Ovary (tissue), 9 donors: Measurements from ENCODE around the gene PALD1. TPM values are rescaled to one million over a fixed set of nuclear protein-coding genes. Genes with fewer than 3 reads are reported as not detected.

Source experiments
- DNase-seq, 5 donors: peaks; one replicate each; pipeline ENCODE4 v3.0.0-alpha.2; 2019 to 2020
- H3K27ac ChIP-seq, 2 donors: fragments of 200-600 bp; one replicate each; pipeline versions ENCODE4 v1.5.1 to v1.8.0; 2019 to 2022
- H3K27me3 ChIP-seq: fragments of 200-600 bp; one replicate; pipeline ENCODE4 v1.8.0; 2022
- H3K36me3 ChIP-seq: fragments of 200-600 bp; sonication (generic); one replicate; pipeline ENCODE4 v1.5.1; 2019
- H3K4me1 ChIP-seq: one replicate; pipeline ENCODE4 v1.8.1; 2013; ENCODE audit warnings: mild to moderate bottlenecking, moderate library complexity; ENCODE audit not compliant: insufficient read depth
- H3K4me3 ChIP-seq: fragments of 200-600 bp; sonication (generic); one replicate; pipeline ENCODE4 v1.5.1; 2017
- H3K9me3 ChIP-seq, 2 donors: fragments of 200-600 bp in 1 of 2; sonication (generic) in 1 of 2; one replicate each; pipeline versions ENCODE4 v1.5.1 to v1.8.1; 2013 to 2019; ENCODE audit warnings: mild to moderate bottlenecking in 1 of 2, moderate library complexity in 1 of 2
- EP300 ChIP-seq: sonication (generic); formaldehyde crosslinking; IDR thresholded peaks from one replicate; pipeline ENCODE4 v1.6.1; 2017; ENCODE audit warnings: antibody characterized with exemption
- POLR2A ChIP-seq: fragments of 450-650 bp; IDR thresholded peaks from one replicate; pipeline ENCODE4 v1.6.1; 2017; ENCODE audit warnings: antibody characterized with exemption, mild to moderate bottlenecking, moderate library complexity
- WGBS, 3 donors: extraction: QIAGEN DNeasy Blood & Tissue Kit in 1 of 3; methylation state at CpG; one replicate each; pipeline versions ENCODE4 v1.1.5 to v1.1.7; 2013 to 2017; 5-methylcytosine and 5-hydroxymethylcytosine counted together
- intact Hi-C, 4 donors: fragments of 100-400 bp; cut with DNase I; formaldehyde crosslinking; loops; one replicate each; pipeline versions ENCODE4 v1.11.0 to v1.15.1; 2022 to 2023
- polyA plus RNA-seq, 2 donors: library from polyadenylated mRNA; stranded (reverse); fragments of 200-250 nt in 1 of 2; fragments of 350-450 nt in 1 of 2; fragmentation: Illumina TruSeq in 1 of 2; extraction: RNeasy Lipid Tissue Mini Kit (QIAGEN cat#74804) in 1 of 2; gene quantifications; one replicate each; pipeline ENCODE4 v1.2.3, GENCODE V29; 2013 to 2014
- total RNA-seq, 7 donors: library from RNA; depleted of rRNA in 2 of 7; stranded (reverse); fragments of >200 nt in 2 of 7; fragmentation: NEBNext Ultra II Directional in 3 of 7; extraction: Animal tissue kit (Norgen Biotek cat#: 25700) in 3 of 7; gene quantifications; one replicate each; pipeline versions ENCODE4 v1.1.0 to v1.2.4, GENCODE V29; 2016 to 2023
- TF ChIP-seq, protein P1 (sequence below), 3 donors: fragments of 450-650 bp in 2 of 3; fragments of 200-600 bp in 1 of 3; IDR thresholded peaks; one replicate each; pipeline versions ENCODE4 v1.5.1 to v1.8.0; 2016 to 2022; ENCODE audit warnings: antibody characterized with exemption in 3 of 3, mild to moderate bottlenecking in 1 of 3
- donor health status: DM: no; HTN: no; CAD: no; lungs with moderate emphysema.
- donor health status: DM: no; HTN: no; CAD: no.
- donor health status: Bipolar disorder and iron deficiency.
- donor health status: DM: yes; HTN: yes; CAD: no.
- donor health status: DM: no; HTN: no; CAD: no.
- donor health status: DM: yes; HTN: yes; CAD: no.

PALD1 gene
- total and polyA plus RNA-seq, 9 donors, result 2.2 to 10.5 (median 6.8) TPM

DNA sequence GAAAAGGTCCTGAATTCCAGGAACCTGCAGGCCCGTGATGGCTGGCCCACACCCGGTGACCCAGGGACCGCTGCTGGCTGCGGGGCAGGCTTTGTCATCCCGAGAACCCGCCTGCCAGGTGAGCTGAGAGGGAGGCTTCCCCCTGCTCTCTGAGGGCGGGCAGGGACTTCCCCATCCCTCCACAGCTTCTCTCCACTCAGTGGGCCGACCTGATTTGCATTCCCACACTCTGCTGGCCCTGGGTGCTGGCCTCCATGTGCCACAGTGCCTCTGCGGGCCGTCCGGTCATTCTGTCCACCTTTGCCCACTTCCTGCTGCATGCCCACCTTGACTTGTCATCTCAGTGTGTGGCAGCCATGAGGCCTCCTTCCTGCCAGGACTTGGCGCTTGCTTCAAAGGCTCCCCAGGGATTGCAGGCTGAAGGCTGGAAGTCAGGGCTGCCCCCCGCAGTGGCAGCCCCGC is 35.3 kb downstream of the PALD1 start:
- no peak for DNase-seq
- Histone ChIP-seq H3K4me1 (peaks cover 36% of the 10 kb centered on the region), H3K36me3 (no peaks in the 10 kb centered on the region), H3K4me3 (no peak overlapping the region), H3K27ac (no peak overlapping the region), H3K27me3 (no peaks in the 10 kb centered on the region), H3K9me3 (no peaks in the 10 kb centered on the region)
- intact Hi-C loops, result no loop called here
- WGBS, 3 donors, result 82 to 85% (median 83%) methylated on average over 14 of the region's 14 CpGs
- TF ChIP-seq, protein P1, sequence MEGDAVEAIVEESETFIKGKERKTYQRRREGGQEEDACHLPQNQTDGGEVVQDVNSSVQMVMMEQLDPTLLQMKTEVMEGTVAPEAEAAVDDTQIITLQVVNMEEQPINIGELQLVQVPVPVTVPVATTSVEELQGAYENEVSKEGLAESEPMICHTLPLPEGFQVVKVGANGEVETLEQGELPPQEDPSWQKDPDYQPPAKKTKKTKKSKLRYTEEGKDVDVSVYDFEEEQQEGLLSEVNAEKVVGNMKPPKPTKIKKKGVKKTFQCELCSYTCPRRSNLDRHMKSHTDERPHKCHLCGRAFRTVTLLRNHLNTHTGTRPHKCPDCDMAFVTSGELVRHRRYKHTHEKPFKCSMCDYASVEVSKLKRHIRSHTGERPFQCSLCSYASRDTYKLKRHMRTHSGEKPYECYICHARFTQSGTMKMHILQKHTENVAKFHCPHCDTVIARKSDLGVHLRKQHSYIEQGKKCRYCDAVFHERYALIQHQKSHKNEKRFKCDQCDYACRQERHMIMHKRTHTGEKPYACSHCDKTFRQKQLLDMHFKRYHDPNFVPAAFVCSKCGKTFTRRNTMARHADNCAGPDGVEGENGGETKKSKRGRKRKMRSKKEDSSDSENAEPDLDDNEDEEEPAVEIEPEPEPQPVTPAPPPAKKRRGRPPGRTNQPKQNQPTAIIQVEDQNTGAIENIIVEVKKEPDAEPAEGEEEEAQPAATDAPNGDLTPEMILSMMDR (IDR thresholded peaks at IDR 0.05), result no peak
- no peak for TF ChIP-seq POLR2A
- TF ChIP-seq EP300, result no peak

DNA sequence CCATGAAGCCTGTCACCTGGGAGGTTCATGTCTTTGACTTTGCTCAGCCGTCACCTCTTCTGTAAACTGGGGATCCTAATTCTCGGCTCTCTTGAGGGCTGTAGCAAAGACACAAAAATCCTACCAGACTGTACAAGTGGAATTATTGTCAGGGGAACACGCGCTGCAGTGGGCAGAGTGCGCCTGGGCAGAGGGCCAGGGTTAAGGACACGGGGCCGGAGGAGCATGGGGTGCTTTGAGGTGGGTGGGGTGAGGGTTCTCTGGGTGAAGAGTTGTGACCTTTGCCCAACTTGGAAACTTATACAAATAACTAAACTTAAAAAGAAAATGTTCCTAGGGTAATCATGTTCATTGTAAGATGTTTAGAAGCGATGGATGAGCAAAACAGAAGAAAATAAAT is 36.0 kb downstream of the PALD1 start:
- no peak for DNase-seq
- no peaks in the 10 kb centered on the region for H3K36me3 ChIP-seq
- H3K9me3 ChIP-seq, result no peaks in the 10 kb centered on the region
- H3K27ac ChIP-seq, result no peak overlapping the region
- H3K4me1 ChIP-seq, result peaks cover 29% of the 10 kb centered on the region
- no peak overlapping the region for H3K4me3 ChIP-seq
- TF ChIP-seq, protein P1 (IDR thresholded peaks at IDR 0.05), result no peak
- no peak for TF ChIP-seq EP300
- no peak for TF ChIP-seq POLR2A
- no peaks in the 10 kb centered on the region for H3K27me3 ChIP-seq
- intact Hi-C loops, result no loop called here
- WGBS, 3 donors, result 71 to 73% (median 71%) methylated on average over 8 of the region's 8 CpGs

DNA sequence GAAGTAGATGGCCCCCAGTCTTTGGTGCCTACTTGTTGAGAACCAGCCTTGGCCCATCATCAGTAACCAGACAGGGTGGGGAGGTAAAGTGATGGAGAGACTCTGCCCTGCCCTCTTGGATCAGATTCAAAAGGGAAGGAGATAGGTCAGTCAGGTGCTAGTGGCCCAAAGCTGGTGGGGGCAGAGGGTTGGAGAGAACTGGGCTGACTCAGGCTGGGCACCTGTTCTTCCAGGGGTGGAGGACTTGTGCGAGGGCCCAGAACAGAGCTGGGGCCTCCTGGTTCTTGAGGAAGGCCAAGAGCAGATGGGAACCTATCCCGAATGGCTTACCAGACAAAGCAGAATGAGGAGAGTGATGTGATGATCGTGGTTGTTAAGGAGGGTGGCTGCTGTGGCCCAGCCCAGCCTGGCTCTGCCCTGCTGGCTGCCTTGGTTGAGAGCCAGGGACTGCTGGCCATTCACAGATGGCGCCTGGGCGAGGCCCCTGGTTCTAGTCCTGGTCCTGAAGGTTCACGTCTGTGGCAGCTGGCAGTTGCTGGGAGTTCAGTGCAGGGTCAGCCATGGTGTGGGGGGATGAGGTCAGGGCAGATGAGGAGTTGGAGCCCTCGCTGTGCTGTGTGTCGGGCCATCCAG is 36.6 kb downstream of the PALD1 start:
- no peak overlapping the region for H3K27ac ChIP-seq
- intact Hi-C loops, result no loop called here

DNA sequence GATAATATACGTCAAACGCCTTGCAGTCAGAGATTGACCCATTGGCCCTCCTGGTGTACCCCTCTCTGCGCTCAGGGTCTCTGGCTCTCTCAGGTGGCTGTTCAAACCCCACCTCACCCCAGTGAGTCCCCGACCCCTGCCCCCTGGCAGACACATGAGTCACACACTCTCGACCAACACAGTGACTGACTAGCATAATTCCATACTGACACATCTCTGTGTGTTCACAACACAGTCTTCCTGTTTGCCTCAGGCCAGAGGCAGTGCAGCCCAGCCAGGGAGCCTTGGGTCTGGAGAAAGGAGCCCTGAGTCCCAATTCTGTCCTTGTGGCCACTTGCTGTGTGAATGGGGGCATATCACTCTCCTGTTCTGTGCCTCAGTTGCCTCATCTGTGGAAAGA is 40.1 kb downstream of the PALD1 start:
- H3K27ac ChIP-seq, result no peak overlapping the region
- TF ChIP-seq, protein P1 (IDR thresholded peaks at IDR 0.05), result no peak
- TF ChIP-seq POLR2A, result no peak
- no peak for TF ChIP-seq EP300
- H3K9me3 ChIP-seq, result no peaks in the 10 kb centered on the region
- DNase-seq, result no peak
- H3K36me3 ChIP-seq, result no peaks in the 10 kb centered on the region
- peaks cover 18% of the 10 kb centered on the region for H3K4me1 ChIP-seq
- H3K27me3 ChIP-seq, result no peaks in the 10 kb centered on the region
- no peak overlapping the region for H3K4me3 ChIP-seq
- 88 to 94% (median 92%) methylated on average over 5 of the region's 5 CpGs for WGBS, 3 donors
- intact Hi-C loops, result no loop called here

More for the DNA sequence above, 36.6 kb downstream of the PALD1 start:
- Histone ChIP-seq H3K4me1 (peaks cover 25% of the 10 kb centered on the region), H3K9me3 (no peaks in the 10 kb centered on the region), H3K36me3 (no peaks in the 10 kb centered on the region), H3K4me3 (no peak overlapping the region), H3K27me3 (no peaks in the 10 kb centered on the region)
- 88 to 93% (median 90%) methylated on average over 8 of the region's 8 CpGs for WGBS, 3 donors
- DNase-seq, result no peak
- TF ChIP-seq POLR2A, result no peak
- no peak for TF ChIP-seq EP300
- TF ChIP-seq, protein P1 (IDR thresholded peaks at IDR 0.05), result no peak
